GOT3 (cell line): ENCODE results near the gene OR2S2.
"Not testable (repeated sequence)": the region's sequence is repeated elsewhere in the genome, so short reads cannot be mapped to it uniquely, and the experiment has no call there.

Source experiments
- DNase-seq: peaks from one replicate; lab custom pipeline; 2025; ENCODE audit warnings: mixed read lengths; lab: John Stamatoyannopoulos, UW

The OR2S2 gene

DNA sequence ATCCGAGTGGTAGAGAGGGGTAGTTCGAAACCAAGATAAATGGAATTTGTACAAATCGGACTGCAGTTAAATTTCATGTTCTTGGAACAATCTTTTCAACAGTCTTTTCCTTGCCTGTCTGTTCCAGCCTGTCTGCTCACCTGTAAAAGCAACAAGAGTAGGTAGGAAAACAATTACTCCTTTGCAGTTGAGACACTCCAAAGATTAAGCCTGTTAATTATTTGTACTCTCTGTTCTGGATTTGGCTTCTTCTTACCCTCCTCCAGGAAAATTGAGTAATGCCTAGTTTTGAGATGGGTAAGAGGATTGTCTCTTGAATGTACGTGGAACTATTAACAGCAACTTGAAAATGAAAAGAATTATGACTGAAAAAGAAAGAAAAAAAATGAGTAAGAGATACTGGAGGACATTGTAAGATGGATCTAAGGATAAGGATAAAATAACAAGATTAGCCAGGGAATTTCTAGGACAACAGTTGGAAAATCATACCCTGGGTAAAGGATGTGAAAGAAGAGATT lies 24.3 kb downstream of the OR2S2 start:
- no peak for DNase-seq

DNA sequence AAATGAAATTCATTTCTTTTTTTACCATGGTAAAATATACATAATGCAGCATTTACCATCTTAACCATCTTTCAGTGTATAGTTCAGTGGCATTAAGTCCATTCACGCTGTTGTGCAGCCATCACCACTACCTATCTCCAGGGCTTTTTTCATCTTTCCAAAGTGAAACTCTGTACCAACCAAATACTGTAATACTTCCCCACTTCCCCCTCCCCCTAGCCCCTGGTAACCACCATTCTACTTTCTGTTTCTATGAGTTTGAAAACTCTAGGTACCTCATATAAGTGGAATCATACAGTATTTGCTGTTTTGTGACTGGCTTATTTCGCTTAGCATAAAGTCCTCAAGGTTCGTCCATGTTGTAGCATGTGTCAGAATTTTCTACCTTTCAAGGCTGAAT lies 25.2 kb downstream of the OR2S2 start:
- DNase-seq: no peak

DNA sequence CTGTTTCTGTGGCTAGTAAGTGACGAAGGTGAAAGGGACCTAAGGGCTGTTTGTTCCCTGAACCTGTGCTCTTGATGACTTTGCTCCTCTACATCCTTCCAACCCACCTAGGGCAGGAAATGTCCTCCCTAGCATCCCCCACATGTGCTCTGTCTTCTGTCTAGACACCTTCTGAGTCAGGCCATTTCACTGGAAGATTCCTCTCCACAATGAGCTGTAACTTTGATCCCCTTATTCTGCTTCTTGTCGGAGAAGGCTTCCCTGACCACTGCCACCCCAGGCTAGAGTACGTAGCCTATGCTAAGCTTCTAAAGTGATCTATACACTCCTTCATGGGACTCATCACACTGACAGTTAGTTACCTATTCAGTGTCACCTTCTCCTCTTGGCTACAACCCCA lies 27.0 kb downstream of the OR2S2 start:
- no peak for DNase-seq

DNA sequence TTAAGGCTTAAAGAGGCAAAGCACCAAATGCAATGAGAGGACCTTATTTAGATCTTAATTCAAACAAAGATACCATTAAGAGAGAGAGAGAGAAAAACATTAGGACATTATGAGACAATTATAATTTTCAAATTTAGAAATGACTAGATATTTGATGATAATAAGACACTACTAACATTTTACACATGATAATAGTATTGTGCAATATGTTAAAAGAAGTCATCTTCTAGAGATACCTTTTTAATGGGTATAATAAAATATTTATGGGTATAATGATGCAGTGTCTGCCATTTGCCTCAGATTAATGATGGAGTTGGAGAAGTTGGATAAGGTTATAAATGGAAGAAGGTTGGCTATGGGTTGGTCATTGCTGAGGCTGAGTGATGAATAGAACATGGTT lies 27.4 kb downstream of the OR2S2 start:
- no peak for DNase-seq

DNA sequence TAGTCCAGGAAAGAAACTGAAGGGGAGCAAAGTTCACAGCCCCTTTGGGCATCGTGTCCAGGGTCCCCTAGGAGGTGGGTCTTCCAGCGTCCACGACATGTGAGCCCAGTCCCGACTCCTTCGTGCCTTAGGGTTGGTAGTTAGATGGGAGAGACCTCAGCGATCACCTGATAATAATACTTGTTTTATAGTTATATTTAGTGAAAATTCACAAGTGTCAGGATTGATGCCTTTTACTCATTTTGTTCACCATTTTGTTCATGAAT lies 28.6 kb downstream of the OR2S2 start:
- no peak for DNase-seq

DNA sequence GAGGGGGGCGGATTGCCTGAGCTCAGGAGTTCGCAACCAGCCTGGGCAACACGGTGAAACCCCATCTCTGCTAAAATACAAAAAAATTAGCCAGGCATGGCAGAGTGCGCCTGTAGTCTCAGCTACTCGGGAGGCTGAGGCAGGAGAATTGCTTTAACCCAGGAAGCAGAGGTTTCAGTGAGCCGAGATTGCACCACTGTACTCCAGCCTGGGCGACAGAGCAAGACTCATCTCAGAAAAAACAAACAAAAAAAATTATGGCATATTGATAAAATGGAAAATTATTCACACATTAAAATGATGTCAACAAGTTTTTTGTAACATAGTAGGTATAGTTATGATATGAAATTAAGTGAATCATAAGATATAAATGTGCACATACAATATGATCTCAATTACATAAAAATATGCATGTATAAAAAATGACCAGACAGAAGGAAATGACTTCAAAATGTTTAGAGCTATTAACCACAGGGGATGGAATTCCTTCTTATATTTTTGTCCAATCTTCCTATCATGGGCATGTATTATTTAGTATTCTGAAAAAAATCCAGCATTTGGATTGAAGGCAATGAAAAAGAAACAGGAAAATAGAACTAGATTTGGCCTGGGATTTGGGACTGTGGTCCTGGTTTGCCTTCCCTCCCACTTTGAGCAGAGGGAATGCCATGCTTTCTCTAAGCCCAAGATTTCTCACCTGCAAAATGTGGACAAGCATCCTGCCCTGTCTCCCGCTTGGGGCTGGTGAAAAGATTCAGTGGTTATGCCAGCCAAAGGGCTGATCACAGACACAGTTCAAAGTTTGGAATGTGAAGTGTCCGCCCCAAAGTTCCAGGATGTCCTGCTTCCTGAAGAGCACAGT lies 29.1 kb downstream of the OR2S2 start:
- DNase-seq: no peak

DNA sequence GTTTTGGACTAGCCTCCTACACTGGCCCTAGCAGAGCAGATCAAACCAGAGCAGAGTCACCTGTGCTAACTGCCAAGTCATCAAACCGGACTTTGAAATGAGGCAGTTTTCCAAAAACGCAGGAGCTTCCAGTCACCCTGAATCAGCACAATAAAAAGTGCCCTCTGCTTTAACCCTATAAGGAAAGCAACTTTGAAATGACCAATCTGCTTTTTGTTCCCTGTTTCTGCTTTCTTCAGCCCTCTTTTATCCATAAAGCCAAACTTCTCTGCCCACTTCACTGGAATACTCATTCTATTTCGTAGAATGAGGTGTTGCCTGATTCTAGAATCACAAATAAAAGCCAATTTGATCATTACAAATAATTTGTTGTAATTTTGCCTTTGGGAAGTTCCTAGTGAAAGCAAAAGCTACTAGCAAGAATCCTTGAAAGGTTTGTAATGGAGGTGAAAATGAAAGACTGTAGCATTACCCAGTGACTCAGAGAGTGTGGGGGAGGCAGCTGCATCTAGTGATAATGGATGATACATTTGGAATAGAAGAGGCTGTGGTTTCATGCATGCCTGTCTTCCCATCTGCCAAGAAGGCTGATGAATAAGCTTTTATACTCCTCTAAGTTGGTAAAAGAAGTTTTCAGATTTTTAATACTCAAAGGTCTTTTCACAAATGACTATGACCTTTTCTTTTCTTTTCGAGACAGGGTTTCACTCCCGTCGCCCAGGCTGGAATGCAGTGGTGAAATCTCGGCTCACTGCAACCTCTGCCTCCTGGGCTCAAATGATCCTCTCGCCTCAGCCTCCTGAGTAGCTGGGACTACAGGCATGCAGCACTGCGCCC lies 33.8 kb downstream of the OR2S2 start:
- no peak for DNase-seq

DNA sequence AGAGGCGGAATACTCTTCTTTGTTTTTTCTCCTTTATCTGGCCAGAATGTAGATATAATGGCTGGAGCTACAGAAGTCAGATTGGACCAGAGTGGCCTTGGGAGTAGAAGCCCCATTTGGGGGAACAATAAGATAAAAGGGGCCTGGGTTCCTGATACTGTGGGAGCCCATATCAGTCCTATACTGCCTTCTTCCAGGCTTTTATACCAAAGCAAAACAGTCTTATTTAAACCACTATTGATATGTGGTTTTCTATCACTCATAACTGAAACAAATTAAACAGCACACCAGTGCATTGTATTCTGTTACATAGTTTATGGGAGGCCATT lies 34.4 kb downstream of the OR2S2 start:
- no peak for DNase-seq

DNA sequence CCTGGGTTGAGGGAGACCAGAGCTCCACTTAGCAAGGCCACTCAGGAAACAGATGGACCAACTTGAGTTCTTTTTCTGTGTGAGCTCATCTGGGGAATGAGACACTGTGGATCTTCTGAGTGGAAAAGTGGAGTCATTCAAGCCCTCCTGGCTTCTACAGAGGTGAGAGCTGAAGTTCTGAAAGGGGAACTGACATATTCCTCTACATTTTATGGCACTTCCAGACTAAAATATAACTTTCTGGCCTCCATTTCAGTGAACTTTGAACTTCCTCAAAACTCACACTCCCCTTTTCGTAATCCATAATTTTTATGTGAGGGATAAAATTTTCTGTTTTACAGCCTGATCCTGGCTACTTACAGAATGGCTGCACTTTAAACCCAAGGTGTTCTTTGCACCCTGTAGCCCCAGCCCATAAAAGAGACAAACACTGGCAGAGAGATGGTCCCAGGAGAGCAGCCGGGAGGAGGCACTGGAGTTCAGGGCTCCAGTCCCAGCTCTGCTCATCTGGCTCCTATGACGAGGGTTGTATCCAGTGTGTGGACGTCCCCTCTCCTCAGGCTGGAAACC lies 37.8 kb downstream of the OR2S2 start:
- DNase-seq: no peak

DNA sequence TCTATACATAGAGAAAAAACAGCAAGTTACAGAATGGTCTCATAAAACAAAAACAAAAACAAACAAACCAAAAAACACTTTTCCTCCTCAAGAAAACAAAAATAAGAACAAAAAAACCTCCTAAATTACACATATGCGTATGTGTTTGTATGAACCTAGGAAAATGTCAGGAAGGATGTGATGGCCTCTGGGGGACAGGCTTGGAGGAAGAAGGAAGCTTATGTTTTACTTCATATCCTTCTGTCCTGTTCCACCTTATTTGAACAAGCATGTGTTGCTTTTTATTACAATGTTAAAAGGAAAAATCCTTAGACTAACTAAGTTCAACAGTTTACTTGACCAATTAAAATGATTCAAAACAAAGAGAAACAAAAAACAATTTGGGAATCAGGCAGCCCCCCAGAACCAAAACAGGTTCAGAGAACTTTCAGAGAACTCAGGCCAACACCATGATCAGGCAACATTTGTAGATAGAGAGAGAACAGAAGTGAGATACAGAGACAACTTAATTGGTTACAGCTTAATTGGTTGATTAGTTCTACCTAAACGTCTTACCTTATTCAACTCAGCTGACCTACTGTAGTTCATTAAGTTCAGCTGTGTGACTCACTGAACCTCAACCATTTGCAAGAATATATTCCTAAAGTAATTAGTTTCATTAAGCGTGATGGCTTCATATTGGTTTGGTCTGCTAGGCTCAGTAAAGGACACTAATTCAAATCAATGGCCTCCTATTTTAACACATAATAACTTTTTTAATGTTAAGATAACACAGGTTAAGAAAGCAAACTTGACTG lies 38.5 kb downstream of the OR2S2 start:
- no peak for DNase-seq

DNA sequence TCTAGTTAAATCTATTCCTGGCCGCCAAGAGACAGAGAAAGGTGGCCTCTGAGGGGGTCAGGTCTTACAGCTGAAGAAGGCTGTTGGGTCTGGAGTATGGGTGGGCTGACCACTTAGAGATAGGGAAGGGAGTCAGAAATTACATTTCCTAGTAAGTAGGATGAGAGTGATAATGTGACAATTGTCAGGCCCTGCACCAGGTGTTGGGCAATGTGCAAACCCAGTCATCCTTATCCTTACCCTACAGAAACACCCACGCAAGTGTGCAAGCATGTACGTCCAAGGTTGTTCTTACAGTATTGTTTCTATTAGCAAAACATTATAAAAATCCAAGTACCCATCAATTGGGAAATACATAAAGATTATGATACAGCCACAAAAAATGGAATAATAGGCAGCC lies 39.2 kb downstream of the OR2S2 start:
- no peak for DNase-seq

DNA sequence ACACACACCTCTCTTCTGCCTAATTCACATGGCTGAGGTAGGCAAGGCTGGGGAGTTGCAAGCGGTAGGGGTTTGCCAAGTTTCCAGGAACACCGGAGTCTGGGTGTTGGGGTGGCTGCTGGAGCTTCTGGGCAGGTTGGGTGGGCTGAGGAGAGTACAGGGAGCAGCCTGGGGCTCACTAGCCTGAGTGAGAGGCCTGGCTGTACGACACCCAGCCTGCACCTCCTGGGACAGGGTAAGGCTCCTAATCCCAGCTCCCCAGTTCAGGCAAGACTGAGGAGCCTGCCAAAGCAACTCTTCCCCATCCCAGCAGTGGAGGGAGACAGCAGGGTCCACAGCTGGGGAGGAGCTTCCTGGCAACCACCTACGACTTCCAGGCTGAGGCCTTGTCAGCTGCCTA lies 40.7 kb downstream of the OR2S2 start:
- no peak for DNase-seq

DNA sequence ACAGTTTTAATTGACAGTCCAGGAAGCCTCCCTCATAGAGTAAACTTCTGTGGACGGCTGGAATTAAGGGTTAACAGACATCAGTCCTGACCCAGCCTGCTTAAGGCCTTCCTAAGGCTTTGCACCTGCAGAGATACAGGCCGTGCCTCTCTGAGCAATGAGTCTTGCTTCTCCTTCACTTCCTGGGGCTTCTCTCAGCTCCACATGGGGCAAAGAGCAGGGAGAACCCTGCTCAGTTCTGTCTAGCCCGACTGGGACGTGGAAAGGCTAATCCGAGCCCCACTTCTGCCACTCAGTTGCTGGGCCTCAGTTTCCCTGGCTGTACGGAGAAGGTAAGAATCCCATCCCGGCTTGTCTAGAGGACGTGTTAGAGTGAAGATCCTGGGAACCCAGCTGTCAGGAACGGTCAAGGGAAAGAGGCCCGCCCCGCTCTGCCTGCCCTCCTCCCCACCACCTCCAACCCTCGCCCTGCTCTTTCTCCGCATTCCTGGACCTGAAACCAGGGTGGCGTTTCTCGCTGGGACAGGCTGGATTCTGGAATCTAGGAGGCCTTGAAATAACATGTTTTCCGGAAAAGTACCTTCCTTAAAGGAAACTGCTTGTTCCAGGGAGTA lies 42.2 kb downstream of the OR2S2 start:
- no peak for DNase-seq

DNA sequence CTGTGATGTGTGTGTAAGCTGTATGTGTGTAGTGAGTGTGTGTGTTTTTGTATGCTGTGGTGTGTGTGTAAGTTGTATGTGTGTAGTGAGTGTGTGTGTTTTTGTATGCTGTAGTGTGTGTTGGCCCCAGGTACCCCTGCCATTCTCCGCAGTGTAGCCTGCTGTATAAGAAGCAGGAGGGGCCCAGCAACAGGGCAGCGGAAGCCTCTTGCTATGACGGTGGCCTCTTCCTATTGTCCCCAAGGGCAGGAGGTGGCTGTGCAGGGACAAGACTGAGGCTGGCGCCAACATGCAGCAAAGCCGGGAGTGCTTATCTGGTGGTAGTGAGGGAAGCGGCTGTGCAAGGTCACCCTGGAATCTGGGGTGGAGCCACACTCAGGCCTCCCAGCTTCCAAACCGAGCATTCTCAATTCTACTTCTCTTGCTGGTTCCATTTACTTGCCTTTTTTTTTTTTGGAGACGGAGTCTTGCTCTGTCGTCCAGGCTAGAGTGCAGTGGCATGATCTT lies 43.6 kb downstream of the OR2S2 start:
- no peak for DNase-seq

DNA sequence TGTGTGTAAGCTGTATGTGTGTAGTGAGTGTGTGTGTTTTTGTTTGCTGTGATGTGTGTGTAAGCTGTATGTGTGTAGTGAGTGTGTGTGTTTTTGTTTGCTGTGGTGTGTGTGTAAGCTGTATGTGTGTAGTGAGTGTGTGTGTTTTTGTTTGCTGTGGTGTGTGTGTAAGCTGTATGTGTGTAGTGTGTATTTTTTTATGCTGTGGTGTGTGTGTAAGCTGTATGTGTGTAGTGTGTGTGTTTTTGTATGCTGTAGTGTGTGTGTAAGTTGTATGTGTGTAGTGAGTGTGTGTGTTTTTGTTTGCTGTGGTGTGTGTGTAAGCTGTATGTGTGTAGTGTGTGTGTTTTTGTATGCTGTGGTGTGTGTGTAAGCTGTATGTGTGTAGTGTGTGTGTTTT lies 44.5 kb downstream of the OR2S2 start:
- DNase-seq: not testable (repeated sequence)

DNA sequence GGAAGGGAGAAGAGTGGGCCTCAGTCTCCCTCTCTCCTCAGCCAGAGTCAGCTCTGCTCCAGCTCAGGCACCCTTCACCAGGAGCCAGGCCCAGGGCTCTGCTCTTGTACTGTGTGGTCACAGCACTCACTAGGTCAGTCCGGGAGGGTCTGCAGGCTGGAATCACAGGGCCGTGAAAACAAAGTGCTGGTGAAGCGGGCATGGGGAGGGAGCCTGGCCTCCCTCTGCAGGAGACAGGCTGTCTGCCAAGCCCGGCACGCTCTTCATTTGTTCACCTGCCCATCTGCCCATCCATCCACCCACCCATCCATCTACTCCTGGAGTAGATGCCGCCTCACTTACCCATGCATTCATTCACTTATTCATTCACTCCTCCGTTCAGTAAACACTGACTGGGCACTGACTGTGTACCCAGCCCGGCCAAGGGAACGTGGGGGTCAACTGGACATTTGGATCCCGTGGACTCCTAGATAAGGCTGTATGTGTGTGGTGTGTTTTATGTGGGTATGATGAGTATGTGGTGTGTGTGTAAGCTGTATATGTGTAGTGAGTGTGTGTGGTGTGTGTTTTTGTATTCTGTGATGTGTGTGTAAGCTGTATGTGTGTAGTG lies 45.1 kb downstream of the OR2S2 start:
- no peak for DNase-seq

DNA sequence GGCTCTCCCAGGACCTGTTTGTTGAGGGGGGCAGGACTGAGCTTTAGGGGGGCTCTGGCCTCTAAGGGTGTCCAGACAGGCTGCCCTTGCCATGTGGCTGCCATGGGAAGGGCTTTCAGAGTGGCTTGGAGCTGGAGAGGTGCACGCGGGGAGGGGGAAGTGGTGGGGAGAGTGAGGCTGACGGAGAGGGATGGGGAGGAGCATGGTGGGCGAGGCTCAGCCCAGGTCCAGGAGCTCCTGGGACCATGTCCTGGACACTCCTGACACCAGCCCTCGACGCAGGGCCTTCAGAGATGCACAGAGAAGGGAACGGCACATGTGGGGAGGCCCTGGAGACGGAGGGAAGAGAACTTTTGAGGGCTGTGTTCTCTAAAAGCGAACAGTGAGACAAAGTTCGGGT lies 46.3 kb downstream of the OR2S2 start:
- DNase-seq: no peak

DNA sequence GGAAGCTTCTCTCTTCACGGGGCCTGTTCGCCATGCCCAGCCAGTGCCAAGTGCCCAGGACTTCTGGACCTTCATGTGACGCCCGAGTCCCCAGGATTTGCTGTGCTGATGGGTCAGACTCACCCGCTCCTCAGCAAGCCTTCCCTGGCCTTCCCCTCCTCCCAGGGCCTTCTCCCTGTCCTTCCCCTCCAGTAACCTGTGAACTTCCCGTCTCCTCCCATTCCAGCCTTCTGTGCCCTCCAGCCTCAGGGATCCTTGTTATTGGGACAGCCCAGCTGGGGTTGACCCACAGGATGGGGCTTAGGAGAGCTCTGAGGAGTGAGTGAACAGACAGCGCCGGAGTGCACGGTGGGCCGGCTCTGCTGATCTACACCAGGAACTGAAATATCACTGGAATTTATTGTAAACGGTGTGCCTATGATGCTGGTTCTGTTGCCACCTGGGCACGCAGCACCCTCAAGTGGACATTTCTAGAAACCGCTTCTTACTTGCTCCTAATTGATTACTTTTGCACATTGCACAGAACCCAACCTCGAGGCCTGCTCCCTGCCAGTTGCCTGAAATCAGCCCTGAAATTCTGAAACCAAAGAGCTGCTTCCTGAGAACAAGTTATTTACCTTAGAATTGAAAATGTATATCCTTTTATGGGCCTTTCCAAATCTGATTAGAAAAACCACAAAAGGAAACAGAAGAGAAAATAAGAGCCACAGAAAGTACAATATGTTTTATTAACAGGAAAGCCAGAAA lies 47.2 kb downstream of the OR2S2 start:
- DNase-seq: no peak

DNA sequence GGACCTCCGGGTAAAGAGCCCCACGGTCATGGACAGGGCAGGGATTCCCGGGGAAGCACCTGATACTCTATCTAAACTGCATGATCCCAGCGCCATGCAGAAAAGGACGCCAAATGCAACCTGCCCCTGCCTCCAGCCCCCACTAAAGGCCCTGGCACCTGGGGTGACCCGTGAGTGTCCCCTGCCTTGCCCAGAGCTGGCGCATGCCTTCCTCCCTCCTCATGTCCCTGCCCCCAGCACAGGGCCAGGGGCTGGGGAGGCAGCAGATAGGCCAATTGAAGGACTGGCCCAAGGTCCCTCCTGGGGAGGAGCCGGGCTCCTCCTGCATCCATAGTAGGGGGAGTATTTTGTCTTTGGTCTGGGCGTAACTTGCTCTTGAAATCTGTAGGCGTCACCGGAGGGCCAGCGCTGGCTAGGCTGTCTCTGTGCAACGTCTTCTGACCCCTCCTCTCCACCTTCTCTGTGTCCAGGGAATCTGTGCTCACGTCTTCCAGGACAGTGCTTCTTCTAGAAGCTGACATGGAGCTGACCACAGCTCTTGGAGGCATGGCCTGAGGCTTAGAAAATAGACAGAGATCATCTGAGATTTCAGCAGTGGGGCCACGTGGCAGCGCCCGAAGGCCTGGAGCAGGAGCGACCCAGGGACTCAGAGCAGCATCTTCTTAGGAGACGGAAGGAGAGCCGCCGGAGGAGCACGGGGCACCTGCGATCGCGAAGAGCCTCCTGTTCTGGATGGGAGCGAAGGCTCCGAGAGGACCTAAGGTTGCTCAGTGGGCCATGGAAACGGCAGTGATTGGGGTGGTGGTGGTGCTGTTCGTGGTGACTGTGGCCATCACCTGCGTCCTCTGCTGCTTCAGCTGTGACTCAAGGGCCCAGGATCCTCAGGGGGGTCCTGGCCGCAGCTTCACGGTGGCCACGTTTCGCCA lies 48.0 kb downstream of the OR2S2 start:
- DNase-seq: no peak
